ENCODE data around the gene ITLN1.

ITLN1 gene

DNA sequence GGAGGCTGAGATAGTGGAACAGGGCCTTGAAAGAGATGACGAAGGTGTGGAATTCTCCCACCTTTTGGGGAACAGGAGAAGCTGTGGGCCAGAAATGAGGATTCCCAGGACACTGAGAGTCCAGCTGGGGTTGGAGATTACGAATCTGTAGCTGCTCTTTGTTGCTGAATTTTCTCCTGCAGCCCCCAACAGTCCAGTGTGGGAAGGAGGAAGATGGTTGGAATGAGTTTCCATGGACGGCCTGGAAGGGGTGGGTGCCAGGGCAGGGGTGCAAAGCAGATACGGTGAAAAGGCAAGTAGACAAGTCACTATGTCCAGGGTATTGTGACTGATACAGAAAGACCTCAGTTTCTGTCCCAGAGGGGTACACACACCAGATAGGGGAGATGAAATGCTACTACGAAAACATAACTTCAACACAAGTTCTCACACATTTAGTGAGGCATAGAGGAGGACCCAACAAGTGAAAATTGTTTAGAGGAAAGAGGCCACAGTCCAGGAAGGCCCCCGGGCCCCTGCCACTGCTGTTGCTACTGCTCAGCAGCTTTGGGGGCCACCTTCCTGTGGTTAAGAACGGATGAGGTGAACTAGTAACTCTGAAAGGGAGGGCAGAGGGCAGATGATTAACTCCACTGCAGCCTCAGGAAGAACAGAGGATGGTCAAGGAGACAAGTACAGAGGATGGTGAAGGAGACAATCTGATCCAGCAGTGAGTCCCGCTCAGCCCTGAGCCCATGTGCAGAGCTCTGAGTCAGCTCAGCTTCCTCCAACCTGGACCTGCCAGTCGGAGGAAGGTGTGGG lies 29.6 kb downstream of the ITLN1 start:
- Mint-ChIP-seq H3K27ac (no peak overlapping the region), H3K4me3 (no peak overlapping the region), H3K4me1 (ENCODE audit: low read depth) (peaks cover 4% of the 10 kb centered on the region), H3K27me3 (no peaks in the 10 kb centered on the region), H3K36me3 (ENCODE audit: low read depth) (no peaks in the 10 kb centered on the region), H3K9me3 (no peaks in the 10 kb centered on the region)
- no peak for DNase-seq

DNA sequence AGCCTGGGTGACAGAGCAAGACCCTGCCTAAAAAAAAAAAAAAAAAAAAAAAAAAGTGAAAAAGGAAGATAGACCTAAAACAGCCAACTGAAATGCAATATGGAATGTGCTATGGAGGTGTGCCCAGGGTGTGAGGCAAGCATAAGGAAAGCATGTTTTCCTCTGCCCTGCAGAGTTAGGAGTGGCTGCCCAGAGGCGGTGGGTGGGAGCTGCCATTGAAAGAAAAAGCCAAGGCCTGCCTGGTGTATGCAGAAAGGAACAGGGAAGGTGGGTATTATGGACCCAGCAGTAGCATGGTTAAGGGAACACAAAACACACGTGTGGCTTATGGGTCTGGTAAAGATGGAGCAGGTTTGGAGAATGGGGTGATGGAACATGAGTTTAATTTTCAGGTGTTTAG lies 31.2 kb downstream of the ITLN1 start:
- Mint-ChIP-seq H3K9me3 (no peaks in the 10 kb centered on the region), H3K4me3 (no peak overlapping the region), H3K36me3 (ENCODE audit: low read depth) (no peaks in the 10 kb centered on the region), H3K27me3 (no peaks in the 10 kb centered on the region), H3K27ac (no peak overlapping the region), H3K4me1 (ENCODE audit: low read depth) (peaks cover 3% of the 10 kb centered on the region)
- DNase-seq: no peak

DNA sequence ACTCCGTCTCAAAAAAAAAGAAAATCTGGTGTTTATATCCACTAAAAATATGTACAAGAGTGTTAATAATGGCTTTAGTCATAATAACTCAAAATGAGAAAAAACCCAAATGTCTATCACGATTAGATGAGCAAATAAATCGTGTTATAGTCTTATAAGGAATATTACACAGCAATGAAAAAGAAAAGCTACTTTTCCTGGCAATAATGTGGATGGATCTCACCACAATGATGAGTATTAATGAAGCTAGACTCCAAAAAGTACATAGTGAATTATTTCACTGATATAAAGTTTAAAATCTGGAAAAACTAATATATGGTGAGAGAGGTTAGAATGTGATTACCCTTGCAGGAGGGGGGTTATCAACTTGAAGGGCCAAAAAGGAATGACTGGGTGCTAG lies 32.0 kb downstream of the ITLN1 start:
- H3K9me3 Mint-ChIP-seq: no peaks in the 10 kb centered on the region
- DNase-seq: no peak
- H3K4me3 Mint-ChIP-seq: no peak overlapping the region
- no peaks in the 10 kb centered on the region for H3K27me3 Mint-ChIP-seq
- H3K27ac Mint-ChIP-seq: no peak overlapping the region
- H3K36me3 Mint-ChIP-seq (ENCODE audit: low read depth): no peaks in the 10 kb centered on the region
- peaks cover 3% of the 10 kb centered on the region for H3K4me1 Mint-ChIP-seq (ENCODE audit: low read depth)

DNA sequence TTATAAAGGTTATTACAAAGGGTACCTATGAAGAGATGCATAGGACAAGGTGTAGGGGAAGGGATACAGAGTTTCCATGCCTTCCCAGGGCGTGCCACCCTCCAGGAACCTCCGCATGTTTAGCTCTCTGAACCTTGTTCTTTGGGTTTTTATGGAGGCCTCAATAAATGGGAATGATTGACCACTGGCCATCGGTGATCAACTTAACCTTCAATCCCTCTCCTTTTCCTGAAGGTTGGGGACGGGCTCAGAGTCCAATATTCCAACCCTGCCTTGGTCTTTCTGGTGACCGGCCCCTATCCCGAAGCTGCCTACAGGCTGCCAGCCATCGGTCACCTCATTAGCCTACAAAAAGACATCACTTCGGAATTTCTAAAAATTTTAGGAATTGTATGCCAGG lies 34.0 kb downstream of the ITLN1 start:
- DNase-seq: no peak
- no peak overlapping the region for H3K27ac Mint-ChIP-seq
- no peaks in the 10 kb centered on the region for H3K9me3 Mint-ChIP-seq
- no peaks in the 10 kb centered on the region for H3K27me3 Mint-ChIP-seq
- H3K4me1 Mint-ChIP-seq (ENCODE audit: low read depth): peaks cover 3% of the 10 kb centered on the region
- H3K36me3 Mint-ChIP-seq (ENCODE audit: low read depth): no peaks in the 10 kb centered on the region
- H3K4me3 Mint-ChIP-seq: no peak overlapping the region

DNA sequence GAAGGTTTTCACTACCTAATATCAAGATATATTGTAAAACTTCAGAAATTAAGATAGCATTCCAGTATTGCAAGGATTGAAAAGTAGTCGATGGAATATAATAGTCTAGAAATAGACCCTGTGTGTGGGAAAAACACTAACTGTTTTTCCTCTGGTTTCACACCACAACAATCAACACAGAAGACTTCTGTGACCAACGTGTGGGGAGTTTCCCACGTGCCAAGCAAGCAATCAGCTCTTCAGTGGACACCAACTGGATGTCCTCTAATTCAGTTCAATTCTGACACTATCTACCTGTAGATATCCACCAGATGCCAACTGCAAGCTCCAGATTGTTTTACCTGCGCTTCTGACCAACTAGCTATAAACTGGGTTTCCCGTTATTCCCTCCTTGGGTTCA lies 34.4 kb downstream of the ITLN1 start:
- Mint-ChIP-seq H3K4me1 (ENCODE audit: low read depth) (peaks cover 3% of the 10 kb centered on the region), H3K36me3 (ENCODE audit: low read depth) (no peaks in the 10 kb centered on the region), H3K27me3 (no peaks in the 10 kb centered on the region), H3K4me3 (no peak overlapping the region), H3K9me3 (no peaks in the 10 kb centered on the region), H3K27ac (no peak overlapping the region)
- no peak for DNase-seq

DNA sequence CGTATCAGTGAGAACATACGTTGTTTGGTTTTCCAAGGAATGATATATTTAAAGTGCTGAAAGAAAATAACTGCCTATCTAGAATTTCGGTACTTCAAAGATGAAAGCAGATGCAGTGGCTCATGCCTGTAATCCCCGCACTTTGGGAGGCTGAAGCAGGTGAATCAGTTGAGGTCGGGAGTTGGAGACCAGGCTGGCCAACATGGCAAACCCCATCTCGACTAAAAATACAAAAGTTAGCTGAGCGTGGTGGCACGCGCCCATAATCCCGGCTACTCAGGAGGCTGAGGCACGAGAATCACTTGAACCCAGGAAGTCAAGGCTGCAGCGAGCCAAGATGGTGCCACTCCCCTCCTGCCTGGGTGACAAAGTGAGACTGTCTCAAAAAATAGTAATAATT lies 38.7 kb downstream of the ITLN1 start:
- Mint-ChIP-seq H3K36me3 (ENCODE audit: low read depth) (no peaks in the 10 kb centered on the region), H3K9me3 (no peaks in the 10 kb centered on the region), H3K4me3 (no peak overlapping the region), H3K27ac (no peak overlapping the region), H3K27me3 (no peaks in the 10 kb centered on the region), H3K4me1 (ENCODE audit: low read depth) (peaks cover 6% of the 10 kb centered on the region)
- no peak for DNase-seq

DNA sequence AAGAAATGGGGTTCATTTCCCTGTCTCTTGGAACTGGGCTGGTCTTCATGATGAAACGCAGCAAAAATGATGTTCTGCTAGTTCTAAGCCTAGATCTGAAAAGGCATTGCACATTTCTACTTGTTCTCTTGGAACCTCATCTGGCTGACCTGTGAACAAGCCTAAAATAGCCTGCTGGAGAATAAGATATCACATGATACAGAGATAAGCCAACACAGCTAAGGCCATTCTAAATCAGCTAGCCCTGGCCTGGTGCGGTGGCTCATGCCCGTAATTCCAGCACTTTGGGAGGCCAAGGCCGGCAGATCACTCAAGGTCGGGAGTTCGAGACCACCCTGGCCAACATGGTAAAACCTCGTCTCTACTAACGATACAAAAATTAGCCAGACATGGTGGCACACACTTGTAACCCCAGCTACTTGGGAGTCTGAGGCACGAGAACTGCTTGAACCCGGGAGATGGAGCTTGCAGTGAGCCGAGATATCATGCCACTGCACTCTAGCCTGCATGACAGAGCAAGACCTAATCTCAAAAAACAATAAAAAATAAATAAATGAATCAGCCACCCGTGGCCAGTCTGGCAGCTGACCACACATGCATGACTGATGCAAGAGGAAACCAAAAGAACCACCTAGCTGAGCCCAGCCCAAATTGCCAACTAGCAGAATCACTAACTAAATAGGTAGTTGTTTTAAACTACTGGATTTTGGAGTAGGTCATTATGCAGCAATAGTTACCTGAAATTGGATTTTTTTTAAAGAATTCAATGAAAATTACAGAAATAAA lies 40.3 kb downstream of the ITLN1 start:
- DNase-seq: no peak

DNA sequence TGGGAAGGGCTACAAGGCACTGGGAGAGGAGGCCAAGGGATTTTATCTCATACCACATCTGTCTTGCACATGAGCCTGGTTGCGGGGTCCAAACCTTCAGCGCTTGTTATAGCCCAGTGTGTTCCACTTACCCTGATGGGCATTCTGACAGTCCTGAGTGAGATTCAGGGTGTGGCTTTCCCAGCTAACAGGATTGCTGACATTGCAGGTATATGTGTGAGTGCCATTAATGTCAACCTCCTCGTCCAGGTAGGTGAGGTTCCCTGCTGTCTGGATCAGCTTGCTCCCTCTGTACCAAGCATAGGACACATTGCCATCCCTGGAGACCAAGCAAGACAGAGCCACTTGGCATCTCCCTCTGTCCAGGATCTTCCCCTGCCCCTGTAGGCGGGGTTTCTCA lies 43.9 kb downstream of the ITLN1 start:
- DNase-seq: no peak
- Mint-ChIP-seq H3K36me3 (ENCODE audit: low read depth) (no peaks in the 10 kb centered on the region), H3K4me3 (no peak overlapping the region), H3K27me3 (no peaks in the 10 kb centered on the region), H3K9me3 (no peaks in the 10 kb centered on the region), H3K27ac (no peak overlapping the region), H3K4me1 (ENCODE audit: low read depth) (peaks cover 46% of the 10 kb centered on the region)

More for the DNA sequence above, 40.3 kb downstream of the ITLN1 start:
- peaks cover 11% of the 10 kb centered on the region for H3K4me1 Mint-ChIP-seq (ENCODE audit: low read depth)
- no peaks in the 10 kb centered on the region for H3K36me3 Mint-ChIP-seq (ENCODE audit: low read depth)
- no peaks in the 10 kb centered on the region for H3K9me3 Mint-ChIP-seq
- H3K4me3 Mint-ChIP-seq: no peak overlapping the region
- H3K27me3 Mint-ChIP-seq: no peaks in the 10 kb centered on the region
- no peak overlapping the region for H3K27ac Mint-ChIP-seq

DNA sequence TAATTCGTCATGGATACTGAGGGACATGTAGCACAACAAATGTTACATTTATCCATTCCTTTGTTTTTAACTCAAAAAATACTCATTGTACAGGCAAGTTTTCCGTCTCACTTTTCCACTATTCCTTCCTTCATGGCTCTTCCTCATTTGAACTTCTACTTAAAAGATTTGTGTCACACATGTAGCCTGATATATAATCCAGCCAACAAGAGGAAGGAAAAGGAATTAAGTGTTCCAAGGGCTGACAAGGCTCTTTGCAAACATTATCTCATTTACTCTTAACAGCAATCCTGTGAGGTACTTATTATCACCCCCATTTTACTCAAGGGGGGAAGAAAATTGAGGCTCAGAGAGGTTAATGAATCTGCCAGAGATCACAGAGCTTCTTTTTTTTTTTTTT lies 45.2 kb downstream of the ITLN1 start:
- H3K4me3 Mint-ChIP-seq: no peak overlapping the region
- H3K4me1 Mint-ChIP-seq (ENCODE audit: low read depth): peaks cover 55% of the 10 kb centered on the region
- H3K9me3 Mint-ChIP-seq: no peaks in the 10 kb centered on the region
- H3K27me3 Mint-ChIP-seq: no peaks in the 10 kb centered on the region
- no peak overlapping the region for H3K27ac Mint-ChIP-seq
- H3K36me3 Mint-ChIP-seq (ENCODE audit: low read depth): no peaks in the 10 kb centered on the region
- no peak for DNase-seq

DNA sequence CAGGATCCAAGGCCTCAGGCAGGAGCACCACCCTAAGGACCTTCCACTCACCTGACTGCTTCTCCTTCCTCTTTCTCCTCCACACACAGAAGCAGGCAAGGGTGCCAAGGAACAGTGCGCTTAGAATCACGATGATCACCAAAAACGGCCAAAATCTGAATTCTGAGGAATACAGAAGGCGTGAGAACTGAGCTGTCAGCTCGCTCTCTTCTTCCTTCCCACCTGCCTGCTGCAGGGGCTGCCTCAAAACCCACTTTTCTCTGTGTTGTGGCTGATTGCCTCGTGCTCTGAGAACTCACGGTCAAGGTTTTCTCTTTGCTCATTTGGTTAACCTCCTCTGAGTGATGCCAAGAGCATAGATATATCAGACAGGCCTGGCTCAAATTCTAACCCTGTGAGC lies 46.1 kb downstream of the ITLN1 start:
- H3K27ac Mint-ChIP-seq: peak overlapping the region; percentile 97
- H3K4me3 Mint-ChIP-seq: peak overlapping the region; percentile 46
- no peaks in the 10 kb centered on the region for H3K36me3 Mint-ChIP-seq (ENCODE audit: low read depth)
- no peaks in the 10 kb centered on the region for H3K9me3 Mint-ChIP-seq
- DNase-seq: peak; percentile 50
- peaks cover 59% of the 10 kb centered on the region for H3K4me1 Mint-ChIP-seq (ENCODE audit: low read depth)
- no peaks in the 10 kb centered on the region for H3K27me3 Mint-ChIP-seq

DNA sequence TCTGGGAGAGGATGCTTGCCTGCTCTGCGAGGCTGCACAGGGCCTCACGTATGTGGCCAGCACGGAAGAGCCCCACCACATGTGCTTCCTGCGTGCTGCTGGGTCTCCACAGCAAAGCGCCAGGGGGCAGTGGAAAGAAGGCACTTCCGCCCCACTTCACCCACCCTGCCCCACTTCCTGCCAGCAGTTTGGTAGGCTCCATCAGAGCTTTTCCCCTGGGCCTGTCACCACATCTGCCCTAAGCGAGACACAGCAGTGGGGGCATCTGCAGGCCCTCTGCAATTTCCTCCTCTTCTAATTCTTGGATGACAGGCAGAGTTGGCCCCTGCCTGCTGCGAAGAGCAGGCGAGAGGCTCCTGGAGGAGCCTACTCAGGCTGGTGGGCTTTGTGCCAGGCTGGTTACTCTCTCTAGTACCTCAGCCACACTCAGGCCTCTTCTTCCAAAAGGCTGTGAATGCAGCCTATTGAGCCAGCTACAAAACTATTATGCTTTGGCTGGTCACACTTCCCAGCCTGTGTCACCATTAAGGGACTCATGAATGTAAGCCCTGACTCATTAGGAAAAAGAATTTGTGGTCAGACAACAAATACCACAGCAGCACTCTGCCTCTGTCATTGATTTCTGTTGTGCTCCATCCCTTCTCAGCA lies 47.3 kb downstream of the ITLN1 start:
- Mint-ChIP-seq H3K4me3 (peak overlapping the region; percentile 61), H3K4me1 (ENCODE audit: low read depth) (peaks cover 61% of the 10 kb centered on the region), H3K9me3 (no peaks in the 10 kb centered on the region), H3K36me3 (ENCODE audit: low read depth) (no peaks in the 10 kb centered on the region), H3K27ac (peak overlapping the region; percentile 97), H3K27me3 (no peaks in the 10 kb centered on the region)
- DNase-seq: peak; percentile 83

DNA sequence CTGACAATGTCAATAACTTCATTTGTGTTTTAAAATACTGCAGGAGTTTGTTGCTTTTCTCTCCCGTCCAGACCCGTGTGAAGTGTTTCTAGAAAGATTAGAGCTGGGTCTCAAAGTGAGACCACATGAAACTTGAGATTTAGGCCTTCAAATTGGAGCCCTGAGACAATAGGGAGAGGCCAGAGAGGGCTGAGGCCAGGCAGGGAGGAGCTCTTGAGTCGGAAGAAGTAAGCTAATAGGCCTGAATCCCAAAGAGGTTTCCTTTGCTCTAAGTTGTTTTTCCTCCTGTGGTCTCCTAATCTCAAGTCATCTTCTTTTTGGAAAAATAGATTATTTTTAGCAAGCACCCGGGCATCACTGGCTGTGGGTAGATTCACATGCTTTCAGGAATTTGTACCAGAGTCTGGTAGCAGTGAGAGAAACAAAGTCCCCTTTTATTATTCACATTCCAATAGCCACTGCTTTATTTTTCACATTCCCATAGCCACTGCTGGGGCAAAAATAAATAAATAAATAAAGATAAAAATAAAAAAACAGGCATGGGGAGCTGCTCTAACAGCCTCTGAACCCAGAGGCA lies 47.9 kb downstream of the ITLN1 start:
- H3K27me3 Mint-ChIP-seq: no peaks in the 10 kb centered on the region
- no peak for DNase-seq
- peaks cover 58% of the 10 kb centered on the region for H3K4me1 Mint-ChIP-seq (ENCODE audit: low read depth)
- H3K9me3 Mint-ChIP-seq: no peaks in the 10 kb centered on the region
- peak overlapping the region; percentile 97 for H3K27ac Mint-ChIP-seq
- H3K36me3 Mint-ChIP-seq (ENCODE audit: low read depth): no peaks in the 10 kb centered on the region
- peak overlapping the region; percentile 33 for H3K4me3 Mint-ChIP-seq

DNA sequence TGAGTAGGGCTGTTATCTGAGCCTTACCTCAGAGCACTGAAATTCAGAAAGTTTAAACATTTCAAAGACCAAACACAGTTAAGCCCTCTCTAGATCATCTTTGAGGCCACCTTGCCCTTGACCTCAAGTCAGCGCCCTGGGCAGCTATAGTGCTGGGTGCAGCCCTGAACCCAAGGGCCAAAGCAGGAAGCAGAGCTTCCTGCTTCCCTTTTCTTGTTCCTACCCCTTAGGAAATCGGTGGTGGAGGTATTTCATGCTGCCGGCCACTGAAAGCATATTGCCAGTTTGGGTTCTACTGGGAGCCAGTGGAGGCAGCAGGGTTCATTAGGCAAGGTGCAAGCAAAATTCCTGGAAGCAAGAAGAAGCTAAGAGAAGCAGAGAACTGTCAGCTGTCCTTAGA lies 48.4 kb downstream of the ITLN1 start:
- no peaks in the 10 kb centered on the region for H3K9me3 Mint-ChIP-seq
- peak overlapping the region; percentile 90 for H3K27ac Mint-ChIP-seq
- H3K4me3 Mint-ChIP-seq: peak overlapping the region; percentile 33
- no peaks in the 10 kb centered on the region for H3K27me3 Mint-ChIP-seq
- H3K4me1 Mint-ChIP-seq (ENCODE audit: low read depth): peaks cover 58% of the 10 kb centered on the region
- no peaks in the 10 kb centered on the region for H3K36me3 Mint-ChIP-seq (ENCODE audit: low read depth)
- DNase-seq: no peak

DNA sequence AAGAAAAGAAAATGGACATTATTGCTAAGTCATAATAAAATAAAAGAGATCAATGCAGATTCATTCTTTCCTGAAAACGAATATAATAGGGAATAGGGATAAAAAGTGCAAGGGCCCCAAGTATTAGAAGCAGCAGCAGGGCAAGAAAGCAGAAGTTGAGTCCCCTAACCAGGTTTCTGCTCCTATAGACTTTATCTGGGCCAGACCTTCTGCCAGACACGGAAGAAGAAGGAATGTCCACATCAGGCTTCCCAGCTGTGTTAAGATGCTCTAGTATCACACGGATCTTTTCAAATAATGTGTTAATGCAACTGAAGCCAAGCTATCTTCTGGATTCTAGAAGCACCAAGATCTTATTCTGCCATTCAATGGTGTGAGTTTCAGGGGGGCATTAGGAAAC lies 49.2 kb downstream of the ITLN1 start:
- no peak overlapping the region for H3K27ac Mint-ChIP-seq
- no peaks in the 10 kb centered on the region for H3K9me3 Mint-ChIP-seq
- no peak overlapping the region for H3K4me3 Mint-ChIP-seq
- no peak for DNase-seq
- H3K27me3 Mint-ChIP-seq: no peaks in the 10 kb centered on the region
- H3K36me3 Mint-ChIP-seq (ENCODE audit: low read depth): no peaks in the 10 kb centered on the region
- H3K4me1 Mint-ChIP-seq (ENCODE audit: low read depth): peaks cover 58% of the 10 kb centered on the region

Measured in activated T-cell treated with anti-CD3 and anti-CD28 coated beads, Interleukin-2, amount 50 U/mL, for 24 hours (primary cell).